Activated CD8-positive, alpha-beta T cell treated with anti-CD3 and anti-CD28 coated beads, Interleukin-2, amount 10 ng/mL, durations not matched to agents 7 days and 5 days (primary cell): Measurements from ENCODE around the gene FGF18. TPM values are rescaled to one million over a fixed set of nuclear protein-coding genes. Genes with fewer than 3 reads are reported as not detected.

Source experiments
- ATAC-seq: fragments of 150-1000 bp; cut with Tn5 transposase; one replicate; pipeline ENCODE4 v1.10.0; 2021; ENCODE audit warnings: moderate library complexity
- CTCF ChIA-PET: fragments of 350-600 bp; sonication (Branson Sonifier 250); formaldehyde crosslinking; loops from one replicate; lab custom pipeline; 2021; ENCODE audit warnings: antibody characterized with exemption; lab: Charles Lee
- POLR2A ChIA-PET: fragments of 350-600 bp; sonication (Branson Sonifier 250); formaldehyde crosslinking; loops from one replicate; lab custom pipeline; 2021; ENCODE audit warnings: antibody characterized with exemption; lab: Charles Lee
- DNase-seq: peaks from one replicate; pipeline ENCODE4 v3.0.0-alpha.2; 2020
- H3K27ac Mint-ChIP-seq: one replicate; pipeline ENCODE4 v1.8.0; 2021; ENCODE audit warnings: mild to moderate bottlenecking, mixed read lengths
- H3K27me3 Mint-ChIP-seq: one replicate; pipeline ENCODE4 v1.8.0; 2021; ENCODE audit warnings: low read depth, mixed read lengths
- H3K36me3 Mint-ChIP-seq: one replicate; pipeline ENCODE4 v1.8.0; 2021; ENCODE audit warnings: low read depth, mixed read lengths
- H3K4me1 Mint-ChIP-seq: one replicate; pipeline ENCODE4 v1.8.0; 2021; ENCODE audit warnings: low read depth, mixed read lengths
- H3K4me3 Mint-ChIP-seq: one replicate; pipeline ENCODE4 v1.8.0; 2021; ENCODE audit warnings: mild to moderate bottlenecking, mixed read lengths
- H3K9me3 Mint-ChIP-seq: one replicate; pipeline ENCODE4 v1.8.0; 2022; ENCODE audit warnings: mixed read lengths; ENCODE audit not compliant: insufficient read depth
- total RNA-seq, 2 experiments: library from RNA; stranded (reverse); gene quantifications; one replicate each; pipeline ENCODE4 v1.2.3, GENCODE V29; 2021

Gene FGF18
- total RNA-seq, 2 experiments from 2014 or later = not detected

GRCh38 chr5:171415115-171415730 is 4.2 kb upstream of the FGF18 start:
- Mint-ChIP-seq H3K27me3 (peaks cover 2% of the 10 kb centered on the region), H3K4me3 (no peak overlapping the region), H3K36me3 (peaks cover 32% of the 10 kb centered on the region), H3K9me3 (no peaks in the 10 kb centered on the region), H3K27ac (no peak overlapping the region), H3K4me1 (peaks cover 12% of the 10 kb centered on the region)
- ChIA-PET POLR2A (interaction anchor here (2.0 kb wide), 1 partner anchor 27 kb away, joined by 4 read pairs; no protein-coding TSS in a partner anchor), CTCF (interaction anchor here (1.1 to 1.2 kb wide), 2 partner anchors 9 to 497 kb away, joined by 3 to 4 read pairs; no protein-coding TSS in a partner anchor)
- DNase-seq = no peak
- ATAC-seq = no peak

DNA sequence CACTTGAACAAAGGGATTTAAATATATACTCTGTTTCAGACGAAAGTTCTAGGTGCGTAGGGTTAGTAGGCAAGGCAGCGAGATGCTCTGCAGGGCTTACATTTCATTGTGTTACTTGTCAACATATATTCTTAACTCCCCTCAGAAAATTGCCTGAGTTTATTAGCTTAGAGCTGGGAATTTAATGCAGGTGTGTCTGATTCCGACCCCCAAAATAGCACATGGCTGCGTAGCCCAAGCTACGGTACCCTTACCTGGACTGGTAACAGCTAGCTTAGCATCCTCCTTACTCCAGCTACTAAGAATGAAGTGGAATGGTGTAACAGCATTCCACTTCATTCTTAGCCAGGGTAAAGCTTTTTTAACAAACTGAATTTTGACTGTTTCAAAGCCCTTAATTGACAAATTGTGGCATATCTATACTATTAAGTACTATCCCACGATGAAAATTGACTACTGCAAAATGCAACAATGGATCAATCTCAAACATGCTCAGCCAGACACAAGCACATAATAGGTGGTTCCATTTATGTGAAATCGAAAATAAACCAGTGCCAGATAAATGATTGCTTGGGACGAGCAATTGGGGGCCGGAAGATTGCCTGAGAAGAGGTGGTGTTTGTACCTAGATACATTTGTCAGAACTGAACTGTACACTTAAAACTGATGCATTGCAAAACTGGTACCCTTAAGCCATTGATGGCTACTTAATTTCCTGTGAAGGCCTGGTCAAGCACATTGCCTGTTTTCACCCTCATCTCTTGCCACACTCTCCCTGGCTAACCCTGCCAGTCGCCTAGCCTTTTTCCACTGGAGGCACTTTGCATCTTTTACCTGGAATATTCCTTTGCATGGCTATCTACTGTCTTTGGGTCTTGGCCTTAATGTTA is 3.0 kb upstream of the FGF18 start:
- peaks cover 12% of the 10 kb centered on the region for H3K27me3 Mint-ChIP-seq
- CTCF ChIA-PET = interaction anchor here (1.1 kb wide), 1 partner anchor 496 kb away, joined by 4 read pairs; no protein-coding TSS in a partner anchor

DNA sequence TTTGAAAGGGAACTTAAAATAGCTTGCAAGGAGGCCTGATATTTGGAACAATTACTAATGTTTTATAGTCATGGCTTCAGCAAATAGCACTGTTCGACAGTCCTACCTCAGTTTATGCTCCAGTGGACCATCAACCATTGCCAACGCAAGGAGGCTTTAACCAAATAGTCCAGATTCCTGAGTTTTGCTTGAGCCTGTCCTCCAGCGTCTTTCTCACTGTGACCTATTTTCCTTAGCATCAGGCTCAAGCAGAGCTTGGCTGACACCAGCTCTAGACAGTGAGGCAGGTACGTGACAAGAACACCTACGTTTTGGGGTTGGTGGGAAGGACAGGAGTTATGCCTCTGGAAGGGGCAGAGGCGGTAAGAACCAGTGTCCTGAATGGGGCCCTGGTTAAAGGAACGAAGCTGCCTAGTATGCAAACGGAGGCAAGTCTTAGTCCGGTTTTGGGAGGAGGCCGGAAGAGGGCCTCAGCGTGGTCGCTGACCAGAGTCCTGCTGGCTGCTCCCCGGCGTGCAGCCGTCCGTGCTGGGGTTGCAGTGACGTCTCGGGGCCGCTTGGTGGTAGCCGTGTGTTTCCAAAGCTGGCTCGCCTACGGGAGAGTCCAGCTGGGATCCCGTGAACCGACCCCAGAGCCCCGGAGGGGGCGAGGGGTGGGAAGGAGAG is 998 bp upstream of the FGF18 start:
- H3K4me3 Mint-ChIP-seq = peak overlapping the region; percentile 63
- peak; percentile 72 for DNase-seq
- H3K27ac Mint-ChIP-seq = no peak overlapping the region
- peaks cover 24% of the 10 kb centered on the region for H3K27me3 Mint-ChIP-seq
- CTCF ChIA-PET = interaction anchor here (0.7 to 2.9 kb wide), 16 partner anchors 9 to 588 kb away, joined by 3 to 30 read pairs (median 4); partner anchors contain the start of gene FBXW11
- peak; percentile 63 for ATAC-seq
- no peaks in the 10 kb centered on the region for H3K9me3 Mint-ChIP-seq
- POLR2A ChIA-PET = interaction anchor here (1.2 to 1.3 kb wide), 2 partner anchors 9 to 30 kb away, joined by 3 to 4 read pairs; partner anchors contain the start of gene NPM1
- peaks cover 7% of the 10 kb centered on the region for H3K36me3 Mint-ChIP-seq
- peaks cover 17% of the 10 kb centered on the region for H3K4me1 Mint-ChIP-seq

More for the DNA sequence above, 3.0 kb upstream of the FGF18 start:
- H3K4me1 Mint-ChIP-seq = peaks cover 17% of the 10 kb centered on the region
- peaks cover 23% of the 10 kb centered on the region for H3K36me3 Mint-ChIP-seq
- no peak for ATAC-seq
- H3K27ac Mint-ChIP-seq = no peak overlapping the region
- no peak for DNase-seq
- no peak overlapping the region for H3K4me3 Mint-ChIP-seq
- POLR2A ChIA-PET = interaction anchor here (1.1 kb wide), 1 partner anchor 28 kb away, joined by 4 read pairs; the partner anchor contains the start of gene NPM1
- no peaks in the 10 kb centered on the region for H3K9me3 Mint-ChIP-seq

- ChIA-PET POLR2A (no interaction called here), CTCF (interaction anchor here (0.9 to 2.9 kb wide), 12 partner anchors 12 to 587 kb away, joined by 3 to 30 read pairs (median 6); partner anchors contain the start of gene FBXW11)
- H3K27me3 Mint-ChIP-seq = peaks cover 24% of the 10 kb centered on the region
- peak; percentile 25 for ATAC-seq
- peaks cover 17% of the 10 kb centered on the region for H3K4me1 Mint-ChIP-seq
- no peak overlapping the region for H3K27ac Mint-ChIP-seq
- peak overlapping the region; percentile 47 for H3K4me3 Mint-ChIP-seq
- DNase-seq = peak; percentile 32
- H3K36me3 Mint-ChIP-seq = no peaks in the 10 kb centered on the region
- H3K9me3 Mint-ChIP-seq = no peaks in the 10 kb centered on the region
Measured at GRCh38 chr5:171419688-171420430, 412 bp downstream of the FGF18 start.

GRCh38 chr5:171420431-171421241 is 1.2 kb downstream of the FGF18 start:
- Mint-ChIP-seq H3K4me1 (peaks cover 17% of the 10 kb centered on the region), H3K27me3 (peaks cover 24% of the 10 kb centered on the region), H3K9me3 (no peaks in the 10 kb centered on the region), H3K36me3 (no peaks in the 10 kb centered on the region), H3K4me3 (peak overlapping the region; percentile 47), H3K27ac (no peak overlapping the region)
- no peak for ATAC-seq
- CTCF ChIA-PET = no interaction called here
- no peak for DNase-seq
- POLR2A ChIA-PET = no interaction called here

GRCh38 chr5:171421331-171422262 is 2.1 kb downstream of the FGF18 start:
- no peaks in the 10 kb centered on the region for H3K36me3 Mint-ChIP-seq
- ATAC-seq = no peak
- CTCF ChIA-PET = no interaction called here
- H3K9me3 Mint-ChIP-seq = no peaks in the 10 kb centered on the region
- peaks cover 17% of the 10 kb centered on the region for H3K4me1 Mint-ChIP-seq
- POLR2A ChIA-PET = no interaction called here
- H3K27ac Mint-ChIP-seq = no peak overlapping the region
- no peak for DNase-seq
- H3K4me3 Mint-ChIP-seq = no peak overlapping the region
- peaks cover 24% of the 10 kb centered on the region for H3K27me3 Mint-ChIP-seq

- Mint-ChIP-seq H3K4me3 (no peak overlapping the region), H3K36me3 (no peaks in the 10 kb centered on the region), H3K27ac (no peak overlapping the region), H3K4me1 (peaks cover 17% of the 10 kb centered on the region), H3K27me3 (peaks cover 24% of the 10 kb centered on the region), H3K9me3 (no peaks in the 10 kb centered on the region)
- POLR2A ChIA-PET = no interaction called here
- CTCF ChIA-PET = interaction anchor here (1.0 kb wide), 1 partner anchor 490 kb away, joined by 3 read pairs; no protein-coding TSS in a partner anchor
- DNase-seq (no peak), ATAC-seq (no peak)
Measured at GRCh38 chr5:171422495-171422894, 3.0 kb downstream of the FGF18 start.

GRCh38 chr5:171422902-171423663 is 3.6 kb downstream of the FGF18 start:
- Mint-ChIP-seq H3K9me3 (no peaks in the 10 kb centered on the region), H3K27me3 (peaks cover 24% of the 10 kb centered on the region), H3K4me3 (no peak overlapping the region), H3K4me1 (peaks cover 17% of the 10 kb centered on the region), H3K36me3 (no peaks in the 10 kb centered on the region), H3K27ac (no peak overlapping the region)
- POLR2A ChIA-PET = no interaction called here
- no peak for ATAC-seq
- no peak for DNase-seq
- CTCF ChIA-PET = interaction anchor here (1.0 kb wide), 1 partner anchor 489 kb away, joined by 3 read pairs; no protein-coding TSS in a partner anchor

DNA sequence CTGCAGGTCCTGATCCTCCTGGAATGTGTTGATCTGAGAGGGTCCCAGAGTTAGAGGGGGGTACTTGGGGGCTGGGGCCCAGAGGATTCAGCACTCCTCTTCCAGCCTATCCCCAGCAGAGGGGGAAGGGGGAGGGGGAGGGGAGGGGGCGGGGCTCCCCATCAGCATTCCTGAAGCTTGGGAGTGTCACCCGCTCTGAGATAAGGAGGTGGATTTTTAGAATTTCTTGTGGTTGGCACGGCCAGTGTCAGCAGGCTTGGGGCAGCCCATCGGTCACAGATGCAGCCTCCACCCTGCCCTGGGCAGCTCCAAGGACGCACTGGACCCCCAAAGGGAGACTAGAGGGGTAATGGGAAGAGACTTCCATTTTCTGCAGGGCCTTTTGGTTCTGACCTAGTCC is 5.3 kb downstream of the FGF18 start:
- H3K27ac Mint-ChIP-seq = no peak overlapping the region
- DNase-seq = no peak
- POLR2A ChIA-PET = no interaction called here
- ATAC-seq = no peak
- CTCF ChIA-PET = no interaction called here
- H3K4me1 Mint-ChIP-seq = peaks cover 8% of the 10 kb centered on the region
- H3K36me3 Mint-ChIP-seq = no peaks in the 10 kb centered on the region
- H3K27me3 Mint-ChIP-seq = peaks cover 24% of the 10 kb centered on the region
- no peak overlapping the region for H3K4me3 Mint-ChIP-seq
- no peaks in the 10 kb centered on the region for H3K9me3 Mint-ChIP-seq
